Esophagus muscularis mucosa (tissue), 4 donors: Measurements from ENCODE around the gene SLC48A1. TPM values are rescaled to one million over a fixed set of nuclear protein-coding genes. Genes with fewer than 3 reads are reported as not detected.

Experiments used
- DNase-seq: peaks from one replicate; pipeline ENCODE4 v3.0.0-alpha.2; 2017; ENCODE audit errors: extremely low spot score
- H3K27ac ChIP-seq, 4 donors: fragments of 200-600 bp; sonication (generic); replicated peaks in 1 of 4; 1 replicate in 3 of 4; 2 replicates in 1 of 4; pipeline ENCODE4 v1.5.1; 2016 to 2019; ENCODE audit warnings: mild to moderate bottlenecking in 1 of 4
- H3K27me3 ChIP-seq, 4 donors: fragments of 200-600 bp; sonication (generic); one replicate each; pipeline versions ENCODE4 v1.5.1 to v1.6.0; 2016 to 2019
- H3K36me3 ChIP-seq, 4 donors: fragments of 200-600 bp; sonication (generic); one replicate each; pipeline ENCODE4 v1.5.1; 2016 to 2019
- H3K4me1 ChIP-seq, 4 donors: fragments of 200-600 bp; sonication (generic); one replicate each; pipeline ENCODE4 v1.5.1; 2016 to 2019
- H3K4me3 ChIP-seq, 4 donors: fragments of 200-600 bp; sonication (generic); 1 replicate in 2 of 4; 2 replicates in 2 of 4; pipeline ENCODE4 v1.5.1; 2016 to 2019; ENCODE audit warnings: mild to moderate bottlenecking in 4 of 4, moderate library complexity in 1 of 4
- H3K9me3 ChIP-seq, 4 donors: fragments of 200-600 bp; sonication (generic); 1 replicate in 3 of 4; 2 replicates in 1 of 4; pipeline ENCODE4 v1.5.1; 2016 to 2019
- EP300 ChIP-seq: sonication (generic); formaldehyde crosslinking; IDR thresholded peaks from one replicate; pipeline ENCODE4 v1.6.1; 2017; ENCODE audit warnings: antibody characterized with exemption
- POLR2A ChIP-seq: fragments of 450-650 bp; IDR thresholded peaks from one replicate; pipeline ENCODE4 v1.6.1; 2017; ENCODE audit warnings: antibody characterized with exemption, moderate library complexity, mild to moderate bottlenecking, low read depth
- POLR2AphosphoS5 ChIP-seq, 2 donors: sonication (generic); formaldehyde crosslinking; IDR thresholded peaks; one replicate each; pipeline ENCODE4 v1.6.1; 2017; ENCODE audit warnings: antibody characterized with exemption in 2 of 2
- WGBS: methylation state at CpG from one replicate; pipeline ENCODE4 v1.1.5; 2018; 5-methylcytosine and 5-hydroxymethylcytosine counted together
- intact Hi-C: fragments of 100-400 bp; cut with DNase I; formaldehyde crosslinking; loops from one replicate; pipeline ENCODE4 v1.15.1; 2023
- total RNA-seq, 4 donors: library from RNA; depleted of rRNA; stranded (reverse); fragments of >200 nt; gene quantifications; one replicate each; pipeline versions ENCODE4 v1.1.0 to v1.2.1, GENCODE V29; 2016
- TF ChIP-seq, protein P1 (sequence below), 3 experiments: fragments of 200-600 bp in 2 of 3; fragments of 450-650 bp in 1 of 3; sonication (generic) in 2 of 3; IDR thresholded peaks; one replicate each; pipeline ENCODE4 v1.5.1; 2017 to 2019; ENCODE audit warnings: antibody characterized with exemption in 3 of 3, mild to moderate bottlenecking in 2 of 3, moderate library complexity in 1 of 3

Gene SLC48A1
- total RNA-seq, 4 donors from 2014 or later = 34.5 to 56.0 (median 40.7) TPM

DNA sequence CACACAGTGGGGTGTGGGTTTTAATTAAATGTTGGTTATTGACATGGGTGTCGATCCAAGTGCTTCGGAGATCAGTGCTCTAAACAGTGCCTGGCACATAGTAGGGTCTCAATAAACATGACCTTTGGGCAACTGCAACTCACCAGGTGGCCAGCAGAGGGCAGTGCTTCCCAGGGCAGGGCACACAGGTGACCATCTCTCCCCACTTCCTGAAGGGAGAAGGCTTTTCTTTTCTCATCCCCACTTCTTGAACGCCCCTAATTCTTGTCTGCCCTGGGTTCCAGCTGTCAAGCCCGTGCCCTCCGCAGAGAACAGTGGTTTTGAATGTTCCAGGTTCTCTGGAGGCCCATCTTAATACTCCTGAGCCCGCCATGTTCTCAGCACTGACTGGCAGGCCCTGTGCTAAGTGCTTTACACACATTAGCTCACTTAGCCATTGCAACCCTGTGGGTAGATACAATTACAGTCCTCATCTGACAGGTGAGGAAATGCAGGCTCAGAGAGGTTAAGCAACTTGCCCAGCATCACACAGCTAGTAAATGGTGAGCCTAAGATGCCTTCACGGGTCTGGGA, 30.7 kb upstream of the SLC48A1 start:
- no peak overlapping the region for H3K27ac ChIP-seq
- TF ChIP-seq, protein P1, sequence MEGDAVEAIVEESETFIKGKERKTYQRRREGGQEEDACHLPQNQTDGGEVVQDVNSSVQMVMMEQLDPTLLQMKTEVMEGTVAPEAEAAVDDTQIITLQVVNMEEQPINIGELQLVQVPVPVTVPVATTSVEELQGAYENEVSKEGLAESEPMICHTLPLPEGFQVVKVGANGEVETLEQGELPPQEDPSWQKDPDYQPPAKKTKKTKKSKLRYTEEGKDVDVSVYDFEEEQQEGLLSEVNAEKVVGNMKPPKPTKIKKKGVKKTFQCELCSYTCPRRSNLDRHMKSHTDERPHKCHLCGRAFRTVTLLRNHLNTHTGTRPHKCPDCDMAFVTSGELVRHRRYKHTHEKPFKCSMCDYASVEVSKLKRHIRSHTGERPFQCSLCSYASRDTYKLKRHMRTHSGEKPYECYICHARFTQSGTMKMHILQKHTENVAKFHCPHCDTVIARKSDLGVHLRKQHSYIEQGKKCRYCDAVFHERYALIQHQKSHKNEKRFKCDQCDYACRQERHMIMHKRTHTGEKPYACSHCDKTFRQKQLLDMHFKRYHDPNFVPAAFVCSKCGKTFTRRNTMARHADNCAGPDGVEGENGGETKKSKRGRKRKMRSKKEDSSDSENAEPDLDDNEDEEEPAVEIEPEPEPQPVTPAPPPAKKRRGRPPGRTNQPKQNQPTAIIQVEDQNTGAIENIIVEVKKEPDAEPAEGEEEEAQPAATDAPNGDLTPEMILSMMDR (IDR thresholded peaks at IDR 0.05) = peak; percentile 94 to 100 (median 98)
- TF ChIP-seq POLR2A = no peak
- no peaks in the 10 kb centered on the region for H3K27me3 ChIP-seq
- no peaks in the 10 kb centered on the region for H3K9me3 ChIP-seq
- 82% methylated on average over 6 of the region's 7 CpGs for WGBS
- peaks cover 0 to 34% (median 5%) of the 10 kb centered on the region in 4 donors for H3K36me3 ChIP-seq
- peaks cover 39 to 48% (median 46%) of the 10 kb centered on the region in 4 donors for H3K4me1 ChIP-seq
- H3K4me3 ChIP-seq = no peak overlapping the region
- no peak for DNase-seq
- intact Hi-C loops = loop anchor here (5.0 kb wide), 1 partner anchor 35 kb away; no protein-coding TSS in a partner anchor

DNA sequence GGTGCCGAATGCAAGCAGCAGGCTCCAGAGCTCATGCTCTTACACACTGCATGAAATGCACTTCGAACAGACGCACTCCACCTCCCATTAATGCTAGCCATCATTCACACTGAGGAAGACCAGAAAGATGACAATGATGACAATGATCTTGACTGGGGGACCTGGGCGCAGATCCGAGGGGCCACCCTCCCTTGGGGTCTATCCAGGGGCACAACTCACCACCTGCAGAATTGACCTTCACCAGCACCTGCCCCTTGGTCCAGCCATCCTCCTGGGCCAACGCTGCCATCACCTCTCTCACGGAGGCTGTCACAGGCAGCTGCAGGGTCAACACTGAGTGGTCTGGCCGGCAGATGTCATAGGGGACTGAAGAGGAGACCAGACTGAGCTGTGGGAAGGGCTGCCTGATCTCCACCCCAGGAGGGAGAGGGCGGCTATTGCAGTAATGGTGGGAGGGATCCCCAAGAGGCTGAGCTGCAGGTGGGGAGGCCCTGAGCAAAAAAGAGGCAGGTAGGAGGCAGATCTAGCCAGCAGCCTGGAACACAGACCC, 29.7 kb upstream of the SLC48A1 start:
- Histone ChIP-seq H3K4me1 (peaks cover 29 to 37% (median 35%) of the 10 kb centered on the region in 4 donors), H3K36me3 (peaks cover 0 to 37% (median 11%) of the 10 kb centered on the region in 4 donors), H3K4me3 (no peak overlapping the region), H3K9me3 (no peaks in the 10 kb centered on the region), H3K27me3 (no peaks in the 10 kb centered on the region), H3K27ac (no peak overlapping the region)
- TF ChIP-seq POLR2AphosphoS5 (IDR thresholded peaks at IDR 0.05) (no peak), EP300 (no peak), POLR2A (no peak)
- TF ChIP-seq, protein P1 (IDR thresholded peaks at IDR 0.05) = no peak
- 79% methylated on average over 8 of the region's 9 CpGs for WGBS
- intact Hi-C loops = loop anchor here (5.0 kb wide), 1 partner anchor 34 kb away; no protein-coding TSS in a partner anchor
- DNase-seq = no peak

DNA sequence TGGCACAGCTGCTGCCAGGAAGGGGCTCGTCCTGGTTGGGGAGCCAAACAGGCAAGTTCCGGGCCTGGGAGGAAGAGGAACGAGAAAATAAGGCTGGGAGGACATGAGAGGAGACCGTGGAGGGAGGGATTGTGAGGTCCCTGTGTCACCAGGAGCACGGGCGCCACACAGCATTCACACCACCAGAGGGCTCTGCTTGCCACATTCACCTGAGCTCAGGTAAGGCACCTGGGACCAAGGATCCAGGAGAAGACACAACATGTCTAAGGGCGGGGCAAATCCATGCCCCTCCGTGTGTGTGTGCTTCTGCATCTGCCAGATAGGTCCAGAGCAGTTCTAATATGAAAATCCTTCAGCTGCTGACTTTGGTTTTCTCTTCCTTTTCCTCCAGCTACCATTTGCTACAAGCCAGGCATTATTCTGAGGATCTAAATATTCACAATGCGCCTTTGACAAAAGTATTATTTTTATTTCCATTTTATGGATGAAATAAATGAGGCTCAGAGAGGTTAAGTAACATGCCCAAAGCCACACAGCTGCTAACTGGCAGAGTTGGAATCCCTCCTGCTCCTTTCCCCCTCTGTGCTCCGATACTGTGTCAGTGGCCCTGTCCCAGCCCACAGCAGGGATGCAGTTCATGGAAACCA, 28.9 kb upstream of the SLC48A1 start:
- H3K4me1 ChIP-seq = peaks cover 25 to 30% (median 29%) of the 10 kb centered on the region in 4 donors
- H3K9me3 ChIP-seq = no peaks in the 10 kb centered on the region
- intact Hi-C loops = loop anchor here (5.0 kb wide), 1 partner anchor 33 kb away; no protein-coding TSS in a partner anchor
- TF ChIP-seq EP300 = no peak
- TF ChIP-seq POLR2AphosphoS5 (IDR thresholded peaks at IDR 0.05) = no peak
- no peak for TF ChIP-seq POLR2A
- TF ChIP-seq, protein P1 (IDR thresholded peaks at IDR 0.05) = peak in 2 of 3 experiments; percentile 18 to 37
- peaks cover 0 to 39% (median 15%) of the 10 kb centered on the region in 4 donors for H3K36me3 ChIP-seq
- H3K4me3 ChIP-seq = no peak overlapping the region
- DNase-seq = no peak
- WGBS = 78% methylated on average over 9 of the region's 10 CpGs
- no peak overlapping the region for H3K27ac ChIP-seq
- H3K27me3 ChIP-seq = no peaks in the 10 kb centered on the region

DNA sequence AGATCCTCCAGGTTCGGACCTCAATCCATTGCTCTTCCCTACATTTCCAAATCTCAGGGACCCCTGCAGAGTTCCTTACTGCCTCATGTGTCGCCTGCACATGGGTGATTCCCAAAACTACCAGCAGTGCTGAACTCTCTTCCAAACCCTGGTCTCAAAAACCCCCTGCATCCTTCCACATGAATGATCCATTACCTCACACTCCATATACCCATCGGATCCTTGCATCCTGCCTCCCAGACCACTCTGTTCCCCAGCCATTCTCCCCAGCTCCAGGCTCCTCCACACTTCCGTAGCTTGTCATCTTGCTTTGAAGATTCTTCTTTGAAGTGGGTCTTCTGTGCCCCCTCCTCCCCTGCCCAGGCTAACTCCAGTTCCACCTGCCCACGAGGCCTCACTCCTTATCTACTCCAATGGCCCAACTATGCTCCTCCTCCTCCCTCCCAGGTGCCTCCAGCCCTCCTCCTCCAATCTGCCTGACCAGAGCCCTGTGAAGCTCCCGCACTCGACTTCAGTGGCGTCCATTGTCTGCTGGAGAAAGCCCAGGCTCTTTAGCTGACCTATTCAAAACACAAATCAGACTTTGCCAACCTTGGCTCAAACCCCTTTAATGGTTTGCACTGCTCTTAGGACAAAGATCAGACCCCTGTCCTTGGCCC, 28.1 kb upstream of the SLC48A1 start:
- no peak overlapping the region for H3K27ac ChIP-seq
- intact Hi-C loops = loop anchor here (5.0 kb wide), 1 partner anchor 32 kb away; no protein-coding TSS in a partner anchor
- DNase-seq = no peak
- 89% methylated on average over 8 of the region's 8 CpGs for WGBS
- peaks cover 0 to 47% (median 21%) of the 10 kb centered on the region in 4 donors for H3K36me3 ChIP-seq
- H3K4me3 ChIP-seq = no peak overlapping the region
- no peak for TF ChIP-seq POLR2A
- TF ChIP-seq POLR2AphosphoS5 (IDR thresholded peaks at IDR 0.05) = no peak
- TF ChIP-seq, protein P1 (IDR thresholded peaks at IDR 0.05) = no peak
- no peak for TF ChIP-seq EP300
- H3K4me1 ChIP-seq = peaks cover 21 to 25% (median 22%) of the 10 kb centered on the region in 4 donors
- no peaks in the 10 kb centered on the region for H3K27me3 ChIP-seq
- H3K9me3 ChIP-seq = no peaks in the 10 kb centered on the region
